Heart right ventricle (tissue), 16 donors: ENCODE measurements around the gene MKRN2OS. TPM values are rescaled to one million over a fixed set of nuclear protein-coding genes. Genes with fewer than 3 reads are reported as not detected.

Experiments
- ATAC-seq, 8 donors: fragments of 200-7000 bp; cut with Tn5 transposase; one replicate each; pipeline ENCODE4 v1.9.1; 2020; ENCODE audit warnings: mild to moderate bottlenecking in 8 of 8, moderate library complexity in 8 of 8, moderate number of reproducible peaks in 1 of 8
- DNase-seq, 2 donors: peaks; one replicate each; pipeline ENCODE4 v3.0.0-alpha.2; 2020
- H3K27ac ChIP-seq, 10 donors: fragments of 200-600 bp; sonication (generic) in 2 of 10; one replicate each; pipeline versions ENCODE4 v1.5.0 to v1.8.0; 2020 to 2022; ENCODE audit warnings: mild to moderate bottlenecking in 3 of 10
- H3K27me3 ChIP-seq, 7 donors: fragments of 200-600 bp; one replicate each; pipeline ENCODE4 v1.8.0; 2021 to 2022; ENCODE audit warnings: mild to moderate bottlenecking in 2 of 7
- H3K36me3 ChIP-seq, 9 donors: fragments of 200-600 bp; sonication (generic) in 1 of 9; one replicate each; pipeline versions ENCODE4 v1.5.0 to v1.8.0; 2020 to 2022; ENCODE audit warnings: mild to moderate bottlenecking in 2 of 9
- H3K4me1 ChIP-seq, 9 donors: fragments of 200-600 bp; sonication (generic) in 1 of 9; one replicate each; pipeline versions ENCODE4 v1.5.0 to v1.8.0; 2020 to 2022; ENCODE audit warnings: mild to moderate bottlenecking in 4 of 9
- H3K4me3 ChIP-seq, 10 donors: fragments of 200-600 bp; sonication (generic) in 2 of 10; one replicate each; pipeline versions ENCODE4 v1.5.0 to v1.8.0; 2020 to 2022; ENCODE audit warnings: mild to moderate bottlenecking in 7 of 10, moderate library complexity in 2 of 10
- H3K9me3 ChIP-seq, 11 donors: fragments of 200-600 bp in 10 of 11; sonication (generic) in 2 of 11; one replicate each; pipeline versions ENCODE4 v1.5.0 to v1.8.0; 2013 to 2022; ENCODE audit warnings: mild to moderate bottlenecking in 2 of 11, control low read depth in 1 of 11, moderate library complexity in 1 of 11
- WGBS, 2 donors: extraction: QIAGEN DNeasy Blood & Tissue Kit; methylation state at CpG; one replicate each; pipeline ENCODE4 v1.1.7; 2013; ENCODE audit warnings: inconsistent platforms in 1 of 2; 5-methylcytosine and 5-hydroxymethylcytosine counted together
- intact Hi-C, 10 donors: fragments of 100-400 bp; cut with DNase I; formaldehyde crosslinking; loops; one replicate each; pipeline versions ENCODE4 v1.11.1 to v1.14.2; 2022
- polyA plus RNA-seq, 2 donors: library from polyadenylated mRNA; stranded (reverse); fragments of 200-250 nt; gene quantifications; one replicate each; pipeline ENCODE4 v1.2.3, GENCODE V29; 2013
- total RNA-seq, 10 donors: library from RNA; stranded (reverse); fragmentation: NEBNext Ultra II Directional in 3 of 10; extraction: Animal tissue kit (Norgen Biotek cat#: 25700) in 3 of 10; gene quantifications; one replicate each; pipeline versions ENCODE4 v1.2.1 to v1.2.4, GENCODE V29; 2021 to 2023
- TF ChIP-seq, protein P1 (sequence below), 9 donors: fragments of 200-600 bp; sonication (generic) in 2 of 9; IDR thresholded peaks; one replicate each; pipeline versions ENCODE4 v1.5.0 to v1.8.0; 2021 to 2022; ENCODE audit warnings: antibody characterized with exemption in 9 of 9, mild to moderate bottlenecking in 5 of 9, moderate library complexity in 1 of 9
- donor health status: Arrhythmogenic right ventricular cardiomyopathy.
- donor health status: ischemic (EF 13 %, LVEDD 7.1; RV severe dilation, severe dysfunction).
- donor health status: healthy with polysubstance abuse.
- donor health status: DM: no; HTN: yes; CAD: no.
- donor health status: DM: no; HTN: no; CAD: no.
- donor health status: ischemic (EF 25% LVEDD 6.9; RV normal size, moderate dysfunction).
- donor health status: ischemic (EF 25% LVEDD 5.7; RV mildly dilated, moderate dysfunction).
- donor health status: healthy.
- donor health status: DM: yes; HTN: yes; CAD: no.
- donor health status: Ischemic cardiomyopathy.
- donor health status: ischemic (EF 35%, LVEDD 5.7; RV mildly dilated, moderate dysfunction).
- donor health status: nonischemic (EF 11% LVEDD 7.7; RV severe dilation, severe dysfunction).
- donor health status: DM: yes; HTN: yes; CAD: no.
- donor health status: PGD.
- donor health status: ischemic (EF 29% LVEDD 5.4; RV normal size, mild dysfunction).
- donor health status: nonischemic (EF 23%, LVEDD 6.1; RV moderate dilation, normal function).

Gene MKRN2OS
- total and polyA plus RNA-seq, 12 donors, result 0.49 to 9.3 (median 6.2) TPM; not detected in 5

DNA sequence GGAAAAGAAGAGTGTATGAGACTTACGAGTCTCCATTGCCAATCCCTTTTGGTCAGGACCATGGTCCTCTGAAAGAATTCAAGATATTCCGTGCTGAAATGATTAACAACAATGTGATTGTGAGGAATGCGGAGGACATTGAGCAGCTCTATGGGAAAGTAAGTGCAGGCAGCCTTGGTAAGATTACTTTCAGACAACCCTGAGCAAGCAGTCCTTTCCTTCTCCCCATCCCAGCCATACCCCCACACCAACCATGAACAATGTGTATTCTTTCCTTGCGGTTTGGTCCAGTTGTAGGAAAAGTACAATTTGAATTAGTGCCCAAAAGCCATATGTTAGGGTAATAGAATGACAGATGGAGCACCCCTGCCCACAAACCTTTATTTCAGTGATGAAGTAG is 55.5 kb downstream of the MKRN2OS start:
- intact Hi-C loops, result no loop called here
- peaks cover 3 to 15% (median 9%) of the 10 kb centered on the region in 9 donors for H3K4me1 ChIP-seq
- WGBS, 2 donors, result 62 to 72% methylated on average over 4 of the region's 4 CpGs

More for the DNA sequence above, 55.5 kb downstream of the MKRN2OS start:
- Histone ChIP-seq H3K27ac (no peak overlapping the region), H3K9me3 (no peaks in the 10 kb centered on the region), H3K4me3 (no peak overlapping the region), H3K36me3 (peaks cover 0 to 58% (median 4%) of the 10 kb centered on the region in 9 donors), H3K27me3 (no peaks in the 10 kb centered on the region)
- DNase-seq (no peak), ATAC-seq (no peak)
- TF ChIP-seq, protein P1, sequence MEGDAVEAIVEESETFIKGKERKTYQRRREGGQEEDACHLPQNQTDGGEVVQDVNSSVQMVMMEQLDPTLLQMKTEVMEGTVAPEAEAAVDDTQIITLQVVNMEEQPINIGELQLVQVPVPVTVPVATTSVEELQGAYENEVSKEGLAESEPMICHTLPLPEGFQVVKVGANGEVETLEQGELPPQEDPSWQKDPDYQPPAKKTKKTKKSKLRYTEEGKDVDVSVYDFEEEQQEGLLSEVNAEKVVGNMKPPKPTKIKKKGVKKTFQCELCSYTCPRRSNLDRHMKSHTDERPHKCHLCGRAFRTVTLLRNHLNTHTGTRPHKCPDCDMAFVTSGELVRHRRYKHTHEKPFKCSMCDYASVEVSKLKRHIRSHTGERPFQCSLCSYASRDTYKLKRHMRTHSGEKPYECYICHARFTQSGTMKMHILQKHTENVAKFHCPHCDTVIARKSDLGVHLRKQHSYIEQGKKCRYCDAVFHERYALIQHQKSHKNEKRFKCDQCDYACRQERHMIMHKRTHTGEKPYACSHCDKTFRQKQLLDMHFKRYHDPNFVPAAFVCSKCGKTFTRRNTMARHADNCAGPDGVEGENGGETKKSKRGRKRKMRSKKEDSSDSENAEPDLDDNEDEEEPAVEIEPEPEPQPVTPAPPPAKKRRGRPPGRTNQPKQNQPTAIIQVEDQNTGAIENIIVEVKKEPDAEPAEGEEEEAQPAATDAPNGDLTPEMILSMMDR (IDR thresholded peaks at IDR 0.05), result no peak

Other genes with a start within 250 kb of the MKRN2OS start
- gene TSEN2, start 61.0 kb downstream of the MKRN2OS start, total RNA-seq, result 10 to 100 TPM; 15.7 to 33.7 (median 19.8) TPM
- 10 to 100 TPM; 16.9 to 27.2 TPM for gene TSEN2, start 61.0 kb downstream of the MKRN2OS start, polyA plus RNA-seq
- 10 to 100 TPM; 31.3 to 51.0 (median 40.5) TPM for gene MKRN2, start 11.6 kb upstream of the MKRN2OS start, total RNA-seq
- gene MKRN2, start 11.6 kb upstream of the MKRN2OS start, polyA plus RNA-seq, result 10 to 100 TPM; 26.0 to 28.9 TPM
- gene RAF1, start 118.6 kb upstream of the MKRN2OS start, total RNA-seq, result 100 to 1,000 TPM in 9 of 10 donors, 10 to 100 TPM in 1; 98.1 to 193 (median 129) TPM
- gene RAF1, start 118.6 kb upstream of the MKRN2OS start, polyA plus RNA-seq, result 10 to 100 TPM; 65.4 to 81.5 TPM
- 1 to 10 TPM in 9 of 10 donors, under 1 TPM in 1; 0.68 to 6.9 (median 2.3) TPM for gene TMEM40, start 213.8 kb upstream of the MKRN2OS start, total RNA-seq
- gene TMEM40, start 213.8 kb upstream of the MKRN2OS start, polyA plus RNA-seq, result 10 to 100 TPM in 1 of 2 donors, under 1 TPM in 1; 0.71 to 10.1 TPM